Activated CD4-positive, alpha-beta T cell treated with anti-CD3 and anti-CD28 coated beads for 36 hours (primary cell): ENCODE measurements around the gene CTIF. TPM values are rescaled to one million over a fixed set of nuclear protein-coding genes. Genes with fewer than 3 reads are reported as not detected.

Source experiments
- ATAC-seq: fragments of 200-7000 bp; cut with Tn5 transposase; one replicate; pipeline ENCODE4 v1.10.0; 2021; ENCODE audit warnings: mild to moderate bottlenecking, moderate library complexity
- CTCF ChIA-PET: fragments of 350-600 bp; sonication (Branson Sonifier 250); formaldehyde crosslinking; loops from one replicate; lab custom pipeline; 2021; ENCODE audit warnings: antibody characterized with exemption; lab: Charles Lee
- POLR2A ChIA-PET: fragments of 350-600 bp; sonication (Branson Sonifier 250); formaldehyde crosslinking; loops from one replicate; lab custom pipeline; 2021; ENCODE audit warnings: antibody characterized with exemption, inconsistent platforms; lab: Charles Lee
- DNase-seq: peaks from one replicate; pipeline ENCODE4 v3.0.0-alpha.2; 2020
- H3K27ac Mint-ChIP-seq: one replicate; pipeline ENCODE4 v1.8.0; 2021; ENCODE audit warnings: mixed read lengths
- H3K27me3 Mint-ChIP-seq: one replicate; pipeline ENCODE4 v1.8.0; 2021; ENCODE audit warnings: mixed read lengths
- H3K36me3 Mint-ChIP-seq: one replicate; pipeline ENCODE4 v1.8.0; 2021; ENCODE audit warnings: low read depth, mixed read lengths
- H3K4me1 Mint-ChIP-seq: one replicate; pipeline ENCODE4 v1.8.0; 2021; ENCODE audit warnings: mixed read lengths
- H3K4me3 Mint-ChIP-seq: one replicate; pipeline ENCODE4 v1.8.0; 2021; ENCODE audit warnings: mild to moderate bottlenecking, moderate library complexity, mixed read lengths
- H3K9me3 Mint-ChIP-seq: one replicate; pipeline ENCODE4 v1.8.0; 2021; ENCODE audit warnings: low read depth, mixed read lengths
- intact Hi-C, 2 experiments: fragments of 100-400 bp; cut with DNase I in 1 of 2; cut with micrococcal nuclease in 1 of 2; formaldehyde crosslinking; loops; one replicate each; pipeline versions ENCODE4 v1.14.2 to v1.15.1; 2022 to 2024; cut with DNase I, micrococcal nuclease
- total RNA-seq, 2 experiments: library from RNA; stranded (reverse); gene quantifications; one replicate each; pipeline ENCODE4 v1.2.3, GENCODE V29; 2021

Gene CTIF
- total RNA-seq, 2 experiments from 2014 or later = 4.5 to 5.3 TPM

DNA sequence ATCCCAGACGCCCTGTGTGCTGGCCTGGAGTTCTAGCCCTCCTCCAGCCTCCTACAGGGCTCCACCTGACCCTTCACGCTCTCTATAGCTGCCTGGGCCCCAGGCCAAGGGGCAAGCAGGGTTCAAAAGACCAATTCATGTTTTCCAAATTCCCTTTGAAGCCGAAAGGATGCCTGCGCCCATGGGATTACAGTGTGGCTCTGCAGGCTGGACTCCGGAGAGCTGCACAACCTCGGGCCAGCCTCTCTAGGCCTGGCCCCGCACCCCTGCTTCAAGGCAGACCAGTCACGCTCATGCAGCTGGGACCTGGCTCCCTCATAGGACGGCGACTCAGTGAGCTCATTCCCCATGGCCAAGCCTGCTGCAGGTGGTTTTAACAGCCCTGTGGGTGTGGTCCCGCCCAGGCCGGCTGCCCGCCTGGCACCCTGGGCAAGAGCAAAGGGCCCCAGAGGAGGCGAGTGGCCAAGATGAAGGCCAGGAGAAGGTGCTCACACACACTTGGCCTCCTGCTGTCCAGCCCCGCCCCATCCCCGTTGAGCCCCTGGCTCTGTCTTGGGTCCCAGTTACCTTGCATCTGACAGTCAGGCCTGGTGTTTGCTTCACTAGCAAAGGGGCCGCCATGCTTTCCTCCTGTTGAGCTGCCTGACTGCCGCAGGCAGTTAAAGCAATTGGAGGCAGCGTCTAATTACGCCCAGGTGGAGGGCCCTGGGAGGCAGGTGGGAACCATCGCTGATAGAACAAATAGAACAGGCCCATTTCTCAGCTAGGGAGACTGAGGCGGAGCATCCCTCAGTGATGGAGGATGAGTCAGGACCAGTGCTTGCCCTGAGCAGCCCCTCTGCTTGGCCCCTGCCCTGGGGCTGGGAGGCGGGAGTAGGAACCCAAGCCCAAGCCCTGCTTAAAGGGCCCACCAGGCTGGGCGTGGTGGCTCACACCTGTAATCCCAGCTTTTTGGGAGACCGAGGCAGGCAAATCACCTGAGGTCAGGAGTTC is 355.1 kb downstream of the CTIF start:
- CTCF ChIA-PET = no interaction called here
- H3K4me3 Mint-ChIP-seq = no peak overlapping the region

DNA sequence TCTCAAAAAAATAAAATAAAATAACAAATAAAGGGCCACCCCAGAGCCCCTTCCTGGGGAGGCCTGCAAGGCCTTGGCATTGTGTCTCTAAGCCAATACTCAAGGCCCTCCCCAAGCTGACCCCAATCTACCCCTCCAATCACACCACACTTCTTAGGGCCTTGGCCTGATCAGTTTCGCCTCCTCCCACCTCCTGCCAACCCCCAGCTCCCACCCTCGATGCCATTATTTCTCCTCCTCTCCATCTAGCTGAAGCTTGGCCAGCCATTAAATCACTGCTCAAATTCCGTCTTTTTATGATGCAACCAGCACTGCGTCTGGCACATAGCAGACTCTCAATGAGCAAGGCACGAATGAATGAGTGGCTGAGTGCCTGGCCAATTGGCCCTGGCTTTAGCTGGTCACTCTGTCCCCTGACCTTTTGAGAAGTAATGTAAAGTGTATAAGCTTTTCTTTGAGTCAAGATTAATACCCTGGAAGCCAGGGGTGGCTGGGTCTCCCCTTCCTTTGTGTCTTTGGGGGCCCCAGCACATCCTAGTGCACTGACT is 356.0 kb downstream of the CTIF start:
- ATAC-seq (no peak), DNase-seq (no peak)
- ChIA-PET CTCF (interaction anchor here (1.2 kb wide), 1 partner anchor 51 kb away, joined by 4 read pairs; no protein-coding TSS in a partner anchor), POLR2A (no interaction called here)
- H3K27ac Mint-ChIP-seq = no peak overlapping the region
- H3K4me1 Mint-ChIP-seq = peaks cover 9% of the 10 kb centered on the region
- H3K9me3 Mint-ChIP-seq = peaks cover 4% of the 10 kb centered on the region
- no peaks in the 10 kb centered on the region for H3K36me3 Mint-ChIP-seq
- H3K4me3 Mint-ChIP-seq = no peak overlapping the region
- intact Hi-C loops = no loop called here
- no peaks in the 10 kb centered on the region for H3K27me3 Mint-ChIP-seq

More for the DNA sequence above, 355.1 kb downstream of the CTIF start:
- POLR2A ChIA-PET = no interaction called here
- intact Hi-C loops = no loop called here
- Mint-ChIP-seq H3K27ac (no peak overlapping the region), H3K36me3 (no peaks in the 10 kb centered on the region), H3K27me3 (no peaks in the 10 kb centered on the region), H3K4me1 (peaks cover 3% of the 10 kb centered on the region), H3K9me3 (no peaks in the 10 kb centered on the region)
- ATAC-seq (no peak), DNase-seq (no peak)

DNA sequence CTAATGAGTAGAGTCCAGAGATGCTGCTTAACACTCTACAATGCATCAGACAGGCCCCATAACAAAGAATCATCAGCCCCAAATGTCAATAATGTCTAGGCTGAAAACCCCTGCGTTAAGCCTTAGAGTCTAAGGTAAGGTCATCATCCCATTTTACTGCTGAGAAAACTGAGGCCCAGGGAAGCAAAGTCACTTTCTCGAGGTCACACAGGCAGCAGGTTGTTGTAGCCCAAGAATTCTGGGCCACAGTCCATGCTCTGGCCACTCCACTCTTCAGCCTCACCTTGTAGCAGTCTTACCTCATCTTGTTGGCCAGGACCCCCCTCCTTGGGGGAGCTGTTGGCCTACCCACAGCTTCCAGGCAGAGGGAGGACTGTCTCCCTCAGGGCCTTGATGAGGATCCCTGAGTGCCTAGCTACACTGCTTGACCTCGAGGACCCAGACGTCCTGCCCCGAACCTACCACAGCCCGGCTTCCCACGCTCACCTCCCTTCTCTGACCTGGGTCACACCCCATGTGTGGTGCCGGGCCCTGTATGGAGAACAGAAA is 357.6 kb downstream of the CTIF start:
- Mint-ChIP-seq H3K27me3 (no peaks in the 10 kb centered on the region), H3K9me3 (peaks cover 4% of the 10 kb centered on the region), H3K4me3 (no peak overlapping the region), H3K36me3 (no peaks in the 10 kb centered on the region), H3K27ac (no peak overlapping the region), H3K4me1 (peaks cover 14% of the 10 kb centered on the region)
- intact Hi-C loops = no loop called here
- ChIA-PET CTCF (no interaction called here), POLR2A (no interaction called here)
- DNase-seq = no peak
- no peak for ATAC-seq

DNA sequence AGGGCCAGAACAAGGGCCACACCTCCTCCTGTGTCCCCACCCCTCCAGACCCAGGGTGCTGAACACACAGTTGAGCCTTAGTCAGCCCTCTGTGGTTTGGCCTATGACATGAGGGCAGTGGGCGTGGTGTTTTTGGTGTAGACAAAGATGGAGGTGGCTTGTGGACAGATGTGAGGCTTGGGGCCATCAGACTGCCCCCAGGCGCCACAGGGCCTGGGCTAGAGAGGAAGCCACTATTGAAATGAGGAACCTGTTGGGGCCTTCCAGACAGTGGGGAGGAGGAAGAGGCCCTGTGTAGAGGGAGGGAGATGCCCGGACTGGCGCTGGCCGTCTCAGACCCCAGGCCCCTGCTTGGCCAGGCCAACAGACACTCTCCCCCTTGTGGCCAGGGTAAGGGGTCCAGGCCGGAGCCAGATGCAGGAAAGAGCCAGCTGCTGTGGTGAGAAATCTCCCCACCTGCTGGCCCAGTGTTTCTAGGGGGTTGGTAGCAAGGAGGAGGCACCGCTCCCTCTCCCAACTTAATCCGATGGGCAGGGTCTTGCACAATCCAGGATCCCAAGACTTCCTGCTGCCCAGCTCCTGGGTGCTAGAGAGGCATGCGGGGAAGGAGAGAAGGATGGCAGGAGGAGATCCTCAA is 358.2 kb downstream of the CTIF start:
- intact Hi-C loops = no loop called here
- H3K9me3 Mint-ChIP-seq = peaks cover 4% of the 10 kb centered on the region
- H3K4me3 Mint-ChIP-seq = no peak overlapping the region
- H3K36me3 Mint-ChIP-seq = no peaks in the 10 kb centered on the region
- H3K27me3 Mint-ChIP-seq = no peaks in the 10 kb centered on the region
- DNase-seq = peak; percentile 44
- POLR2A ChIA-PET = no interaction called here
- peak; percentile 58 for ATAC-seq
- H3K27ac Mint-ChIP-seq = no peak overlapping the region
- CTCF ChIA-PET = no interaction called here
- peaks cover 14% of the 10 kb centered on the region for H3K4me1 Mint-ChIP-seq

DNA sequence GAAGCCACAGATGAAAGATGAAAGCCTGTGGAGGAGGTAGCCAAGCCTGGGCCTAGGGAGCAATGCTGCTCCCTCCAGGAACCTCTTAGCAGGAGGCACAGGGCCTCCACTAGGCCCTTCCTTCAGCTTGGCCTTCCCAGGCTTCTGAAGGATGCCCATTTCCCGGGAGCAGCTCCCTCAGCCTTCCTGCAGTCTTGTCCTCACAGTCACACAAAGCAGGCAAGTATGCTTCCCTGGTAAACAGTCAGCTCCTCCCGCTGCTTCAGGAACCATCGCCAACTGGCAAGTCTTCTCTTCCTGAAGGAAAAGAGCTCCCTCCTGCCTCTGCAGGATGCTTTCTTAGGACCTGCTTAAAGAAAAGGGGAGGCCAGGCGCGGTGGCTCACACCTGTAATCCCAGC is 358.7 kb downstream of the CTIF start:
- Mint-ChIP-seq H3K4me1 (peaks cover 14% of the 10 kb centered on the region), H3K27ac (no peak overlapping the region), H3K9me3 (peaks cover 4% of the 10 kb centered on the region), H3K36me3 (no peaks in the 10 kb centered on the region), H3K27me3 (no peaks in the 10 kb centered on the region), H3K4me3 (no peak overlapping the region)
- ATAC-seq (no peak), DNase-seq (no peak)
- CTCF ChIA-PET = no interaction called here
- intact Hi-C loops = no loop called here
- POLR2A ChIA-PET = no interaction called here

DNA sequence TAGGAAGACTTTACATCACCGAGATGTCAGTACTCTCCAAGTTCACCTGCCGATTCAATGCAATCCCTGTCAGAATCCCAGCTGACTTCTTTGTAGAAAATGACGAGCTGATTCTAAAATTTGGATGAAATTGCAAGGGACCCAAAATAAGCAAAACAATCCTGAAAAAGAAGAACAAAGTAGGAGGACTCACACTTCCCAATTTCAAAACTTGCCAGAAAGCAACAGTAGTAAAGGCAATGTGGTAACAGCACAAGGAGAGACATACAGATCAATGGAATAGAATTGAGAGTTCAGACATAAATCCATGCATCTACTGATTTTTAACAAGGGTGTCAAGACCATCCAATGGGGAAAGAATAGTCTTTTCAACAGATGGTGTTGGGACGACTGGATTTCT is 359.7 kb downstream of the CTIF start:
- ChIA-PET CTCF (no interaction called here), POLR2A (no interaction called here)
- DNase-seq (no peak), ATAC-seq (no peak)
- Mint-ChIP-seq H3K9me3 (peaks cover 4% of the 10 kb centered on the region), H3K27me3 (no peaks in the 10 kb centered on the region), H3K4me1 (peaks cover 14% of the 10 kb centered on the region), H3K4me3 (no peak overlapping the region), H3K36me3 (no peaks in the 10 kb centered on the region), H3K27ac (no peak overlapping the region)
- intact Hi-C loops = no loop called here

DNA sequence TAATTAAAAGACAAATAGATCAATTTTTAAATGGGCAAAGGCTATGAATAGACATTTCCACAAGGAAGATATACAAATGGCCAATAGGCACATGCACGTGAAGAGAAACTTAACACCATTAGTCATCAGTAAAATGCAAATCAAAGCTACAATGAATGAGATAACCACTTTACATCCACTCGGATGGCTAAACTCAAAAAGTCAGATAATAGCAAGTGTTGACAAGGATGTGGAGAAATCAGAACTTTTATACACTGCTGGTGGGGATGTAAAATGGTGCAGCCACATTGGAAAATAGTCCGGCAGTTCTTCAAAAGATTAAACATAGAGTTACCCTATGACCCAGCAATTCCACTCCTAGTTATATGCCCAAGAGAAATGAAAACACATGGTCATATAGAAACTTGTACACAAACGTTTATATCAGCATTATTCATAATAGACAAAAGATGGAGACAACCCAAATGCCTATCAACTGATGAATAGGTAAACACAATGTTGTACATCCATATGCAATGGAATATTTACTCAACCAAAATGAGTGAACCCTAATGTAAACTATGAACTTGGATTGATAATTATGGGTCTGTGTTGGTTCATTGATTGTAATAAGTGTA is 360.8 kb downstream of the CTIF start:
- no peak for DNase-seq
- ChIA-PET POLR2A (no interaction called here), CTCF (interaction anchor here (0.9 kb wide), 2 partner anchors 9 to 40 kb away, joined by 3 to 4 read pairs; no protein-coding TSS in a partner anchor)
- intact Hi-C loops = no loop called here
- Mint-ChIP-seq H3K27ac (no peak overlapping the region), H3K36me3 (peaks cover 3% of the 10 kb centered on the region), H3K4me3 (no peak overlapping the region), H3K9me3 (peaks cover 10% of the 10 kb centered on the region), H3K27me3 (no peaks in the 10 kb centered on the region), H3K4me1 (peaks cover 14% of the 10 kb centered on the region)
- ATAC-seq = no peak

DNA sequence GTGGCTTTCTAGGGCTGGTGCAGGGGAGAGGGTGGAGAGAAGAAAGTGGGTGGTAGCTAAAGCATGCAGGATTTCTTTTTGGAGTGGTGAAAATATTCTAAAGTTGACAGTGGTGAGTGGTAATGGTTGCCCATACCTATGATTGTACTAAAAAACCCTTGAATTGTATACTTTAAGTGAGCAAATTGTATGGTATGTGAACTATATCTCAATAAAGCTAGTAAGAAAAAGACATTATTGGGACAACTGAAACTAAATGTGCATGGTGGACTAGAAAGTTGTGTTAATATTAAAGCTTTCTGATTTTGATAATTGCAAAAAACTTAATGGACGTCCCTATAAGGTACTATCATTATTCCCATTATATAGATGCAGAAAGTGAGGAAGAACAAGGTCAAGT is 361.6 kb downstream of the CTIF start:
- POLR2A ChIA-PET = no interaction called here
- H3K4me1 Mint-ChIP-seq = peaks cover 14% of the 10 kb centered on the region
- peaks cover 4% of the 10 kb centered on the region for H3K36me3 Mint-ChIP-seq
- intact Hi-C loops = no loop called here
- no peaks in the 10 kb centered on the region for H3K27me3 Mint-ChIP-seq
- ATAC-seq (no peak), DNase-seq (no peak)
- CTCF ChIA-PET = interaction anchor here (1.4 kb wide), 1 partner anchor 10 kb away, joined by 3 read pairs; no protein-coding TSS in a partner anchor
- H3K9me3 Mint-ChIP-seq = peaks cover 16% of the 10 kb centered on the region
- H3K27ac Mint-ChIP-seq = no peak overlapping the region
- H3K4me3 Mint-ChIP-seq = no peak overlapping the region

DNA sequence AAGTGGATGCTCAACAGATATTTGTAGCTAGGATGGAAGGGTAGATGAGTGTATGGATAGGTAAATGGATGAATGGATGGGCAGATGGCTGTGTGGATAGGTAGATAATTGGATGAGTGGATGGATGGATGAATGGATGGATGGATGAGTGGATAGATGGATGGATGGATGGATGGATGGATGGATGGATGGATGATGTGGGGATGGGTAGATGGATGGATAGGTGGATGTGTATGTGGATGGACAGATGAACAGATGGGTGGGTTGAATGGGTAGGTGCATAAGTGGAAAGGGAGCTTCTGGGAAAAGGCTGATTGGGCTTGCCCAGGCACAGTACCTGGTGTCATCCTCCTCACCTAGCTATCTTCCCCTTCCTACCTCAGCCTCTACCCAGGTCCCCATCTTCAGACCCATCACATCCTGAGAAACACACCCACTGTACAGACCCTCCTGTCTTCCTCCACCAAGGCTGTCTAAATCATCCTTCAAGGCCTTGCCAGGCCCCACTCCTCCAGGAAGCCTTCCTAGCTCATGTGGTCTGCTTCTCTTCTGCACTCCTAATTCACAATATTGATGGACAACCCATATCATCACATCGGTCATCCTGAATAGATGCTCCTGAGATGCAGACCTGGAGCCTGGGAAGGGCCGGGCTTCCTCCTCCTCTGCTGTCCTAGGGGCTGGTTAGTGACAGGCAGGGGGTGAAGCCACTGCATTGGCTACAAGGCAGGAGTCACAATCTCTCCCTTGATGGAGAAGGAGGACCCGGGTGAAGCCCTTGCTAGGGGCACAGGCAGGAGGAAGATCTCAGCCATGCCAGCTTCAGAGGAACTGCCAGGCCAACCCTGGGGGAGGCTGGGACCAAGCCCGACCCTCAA is 362.6 kb downstream of the CTIF start:
- no peaks in the 10 kb centered on the region for H3K27me3 Mint-ChIP-seq
- POLR2A ChIA-PET = no interaction called here

DNA sequence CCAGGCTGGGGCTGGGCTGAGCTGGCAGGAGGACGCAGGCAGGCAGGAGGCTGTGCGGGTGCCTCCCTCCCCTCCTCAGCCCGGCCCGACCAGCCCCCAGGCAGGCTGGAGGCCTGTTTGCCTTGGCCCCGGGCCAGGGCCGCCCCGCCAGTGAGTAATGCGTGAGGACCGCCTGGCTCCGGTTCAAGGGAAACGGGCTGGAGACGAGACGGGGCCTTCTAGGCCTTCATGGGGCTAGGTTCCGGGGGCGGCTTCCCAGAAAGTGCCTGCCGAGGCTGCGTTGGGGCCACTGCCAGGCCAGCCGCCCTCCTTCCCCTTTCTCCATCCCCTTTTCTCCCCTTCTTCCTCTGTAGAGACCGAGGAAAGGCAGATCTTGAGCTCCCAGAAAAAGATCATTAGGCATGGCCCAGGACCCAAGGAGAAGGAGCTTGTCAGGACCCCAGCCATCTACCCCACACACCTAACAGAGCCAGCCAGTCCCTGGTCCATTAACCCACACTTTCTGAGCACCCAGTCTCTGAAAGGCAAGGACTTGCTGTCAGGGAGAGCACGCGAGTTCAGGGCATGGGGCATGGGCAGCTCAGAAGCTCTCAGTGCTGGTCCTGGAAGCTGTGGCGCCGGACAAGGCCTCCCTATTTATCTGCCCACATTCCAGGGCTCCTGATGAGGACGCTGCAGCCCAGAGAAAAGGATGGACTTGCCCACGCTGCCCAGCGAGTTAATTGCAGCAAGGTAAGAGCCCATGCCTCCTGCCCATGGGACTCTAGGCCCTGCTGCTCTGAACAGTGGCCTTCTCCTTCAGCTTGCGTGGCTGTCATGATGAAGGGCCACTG is 363.4 kb downstream of the CTIF start:
- no peak overlapping the region for H3K4me3 Mint-ChIP-seq
- H3K4me1 Mint-ChIP-seq = peaks cover 11% of the 10 kb centered on the region
- peaks cover 18% of the 10 kb centered on the region for H3K9me3 Mint-ChIP-seq
- no peaks in the 10 kb centered on the region for H3K27me3 Mint-ChIP-seq
- intact Hi-C loops = no loop called here
- ChIA-PET POLR2A (no interaction called here), CTCF (interaction anchor here (0.6 kb wide), 1 partner anchor 1084 kb away, joined by 3 read pairs; no protein-coding TSS in a partner anchor)
- no peak for ATAC-seq
- DNase-seq = no peak
- H3K36me3 Mint-ChIP-seq = peaks cover 4% of the 10 kb centered on the region
- no peak overlapping the region for H3K27ac Mint-ChIP-seq

More for the DNA sequence above, 362.6 kb downstream of the CTIF start:
- intact Hi-C loops = no loop called here
- DNase-seq (no peak), ATAC-seq (no peak)
- CTCF ChIA-PET = interaction anchor here (1.4 kb wide), 1 partner anchor 9 kb away, joined by 3 read pairs; no protein-coding TSS in a partner anchor
- Mint-ChIP-seq H3K36me3 (peaks cover 4% of the 10 kb centered on the region), H3K9me3 (peaks cover 18% of the 10 kb centered on the region), H3K4me1 (peaks cover 14% of the 10 kb centered on the region), H3K4me3 (no peak overlapping the region), H3K27ac (no peak overlapping the region)
